RWPE2 (cell line): ENCODE data around the gene MROH8.

Experiments
- ATAC-seq: fragments of 200-7000 bp; cut with Tn5 transposase; 3 replicates; pipeline ENCODE4 v1.9.1; 2021; ENCODE audit warnings: low read depth
- DNase-seq: peaks from one replicate; pipeline ENCODE4 v3.0.0-alpha.2; 2020; ENCODE audit warnings: low spot score
- H3K27ac ChIP-seq: fragments of 450-650 bp; 2 replicates; pipeline ENCODE4 v1.5.1; 2017; ENCODE audit warnings: mild to moderate bottlenecking; ENCODE audit not compliant: poor library complexity, severe bottlenecking
- H3K27me3 ChIP-seq: fragments of 250-450 bp; sonication (Bioruptor Pico); 2 replicates; pipeline ENCODE4 v1.5.1; 2021; ENCODE audit warnings: mild to moderate bottlenecking, moderate library complexity; ENCODE audit not compliant: insufficient read depth, poor library complexity, severe bottlenecking
- H3K36me3 ChIP-seq: fragments of 250-450 bp; sonication (Bioruptor Pico); 2 replicates; pipeline ENCODE4 v1.5.1; 2020; ENCODE audit warnings: low read depth, mild to moderate bottlenecking, moderate library complexity
- H3K4me1 ChIP-seq: fragments of 250-450 bp; sonication (Bioruptor Pico); 2 replicates; pipeline ENCODE4 v1.5.1; 2021; ENCODE audit warnings: mild to moderate bottlenecking, moderate library complexity; ENCODE audit not compliant: insufficient read depth, poor library complexity, severe bottlenecking
- H3K4me3 ChIP-seq: fragments of 250-450 bp; sonication (Bioruptor Pico); 2 replicates; pipeline ENCODE4 v1.5.1; 2021; ENCODE audit warnings: mild to moderate bottlenecking, moderate library complexity; ENCODE audit not compliant: severe bottlenecking
- H3K9me3 ChIP-seq: fragments of 250-450 bp; sonication (Bioruptor Pico); 2 replicates; pipeline ENCODE4 v1.5.1; 2021; ENCODE audit warnings: mild to moderate bottlenecking, moderate library complexity; ENCODE audit not compliant: severe bottlenecking
- CTCF ChIP-seq: fragments of 450-650 bp; IDR thresholded peaks from one replicate; pipeline ENCODE4 v1.5.1; 2017; ENCODE audit warnings: mild to moderate bottlenecking, moderate library complexity; ENCODE audit not compliant: poor library complexity, severe bottlenecking

MROH8 gene

GRCh38 chr20:37161830-37162549 lies 17.4 kb downstream of the MROH8 start:
- DNase-seq = no peak

GRCh38 chr20:37160683-37161082 lies 18.7 kb downstream of the MROH8 start:
- no peak for TF ChIP-seq CTCF
- no peak overlapping the region for H3K27ac ChIP-seq
- peak; percentile 48 for ATAC-seq
- H3K36me3 ChIP-seq = no peaks in the 10 kb centered on the region
- no peaks in the 10 kb centered on the region for H3K4me1 ChIP-seq
- no peaks in the 10 kb centered on the region for H3K9me3 ChIP-seq
- H3K27me3 ChIP-seq = peaks cover 11% of the 10 kb centered on the region
- H3K4me3 ChIP-seq = no peak overlapping the region
- DNase-seq = no peak

More at GRCh38 chr20:37161830-37162549, 17.4 kb downstream of the MROH8 start:
- no peaks in the 10 kb centered on the region for H3K36me3 ChIP-seq
- ATAC-seq = peak; percentile 28; the same call in 1 of the 3 replicates
- TF ChIP-seq CTCF = no peak
- H3K27ac ChIP-seq = no peak overlapping the region
- no peaks in the 10 kb centered on the region for H3K4me1 ChIP-seq
- H3K27me3 ChIP-seq = peaks cover 11% of the 10 kb centered on the region
- no peaks in the 10 kb centered on the region for H3K9me3 ChIP-seq
- H3K4me3 ChIP-seq = no peak overlapping the region

GRCh38 chr20:37158248-37158647 lies 21.1 kb downstream of the MROH8 start:
- Histone ChIP-seq H3K4me3 (no peak overlapping the region), H3K4me1 (no peaks in the 10 kb centered on the region), H3K27me3 (peaks cover 4% of the 10 kb centered on the region), H3K36me3 (no peaks in the 10 kb centered on the region), H3K9me3 (no peaks in the 10 kb centered on the region), H3K27ac (no peak overlapping the region)
- no peak for ATAC-seq
- DNase-seq = no peak
- TF ChIP-seq CTCF = no peak

- TF ChIP-seq CTCF = no peak
Measured at GRCh38 chr20:37155987-37156386, 23.4 kb downstream of the MROH8 start.

GRCh38 chr20:37154684-37155298 lies 24.6 kb downstream of the MROH8 start:
- no peak overlapping the region for H3K4me3 ChIP-seq
- no peaks in the 10 kb centered on the region for H3K27me3 ChIP-seq
- H3K27ac ChIP-seq = no peak overlapping the region
- no peak for TF ChIP-seq CTCF
- ATAC-seq = no peak
- H3K4me1 ChIP-seq = no peaks in the 10 kb centered on the region
- no peak for DNase-seq
- H3K36me3 ChIP-seq = no peaks in the 10 kb centered on the region
- no peaks in the 10 kb centered on the region for H3K9me3 ChIP-seq

More at GRCh38 chr20:37155987-37156386, 23.4 kb downstream of the MROH8 start:
- Histone ChIP-seq H3K27ac (no peak overlapping the region), H3K4me1 (no peaks in the 10 kb centered on the region), H3K36me3 (no peaks in the 10 kb centered on the region), H3K4me3 (no peak overlapping the region), H3K27me3 (no peaks in the 10 kb centered on the region), H3K9me3 (no peaks in the 10 kb centered on the region)
- ATAC-seq (no peak), DNase-seq (no peak)
